Aorta (tissue), 5 donors: ENCODE measurements around the gene BPIFB2. TPM values are rescaled to one million over a fixed set of nuclear protein-coding genes. Genes with fewer than 3 reads are reported as not detected.

Source experiments
- ATAC-seq: fragments of 200-7000 bp; cut with Tn5 transposase; one replicate; pipeline ENCODE4 v1.9.1; 2022; ENCODE audit warnings: moderate library complexity; ENCODE audit not compliant: low FRiP score
- DNase-seq, 2 donors: peaks; one replicate each; pipeline ENCODE4 v3.0.0-alpha.2; 2020
- H3K27ac ChIP-seq, 2 donors: one replicate each; pipeline ENCODE4 v1.5.1; 2013; ENCODE audit warnings: low read length in 2 of 2, mild to moderate bottlenecking in 2 of 2, moderate library complexity in 2 of 2, control low read depth in 1 of 2, inconsistent platforms in 1 of 2, low read depth in 1 of 2
- H3K27me3 ChIP-seq, 2 donors: one replicate each; pipeline ENCODE4 v1.6.1; 2013; ENCODE audit warnings: control low read depth in 1 of 2, low read length in 1 of 2, mild to moderate bottlenecking in 1 of 2, moderate library complexity in 1 of 2; ENCODE audit not compliant: insufficient read depth in 2 of 2, control insufficient read depth in 1 of 2
- H3K36me3 ChIP-seq, 2 donors: one replicate each; pipeline ENCODE4 v1.6.1; 2013; ENCODE audit warnings: control low read depth in 1 of 2, low read length in 1 of 2, mild to moderate bottlenecking in 1 of 2; ENCODE audit not compliant: insufficient read depth in 2 of 2, control insufficient read depth in 1 of 2
- H3K4me1 ChIP-seq, 2 donors: one replicate each; pipeline ENCODE4 v1.6.1; 2013; ENCODE audit warnings: low read length in 2 of 2, control low read depth in 1 of 2, mild to moderate bottlenecking in 1 of 2, moderate library complexity in 1 of 2; ENCODE audit not compliant: insufficient read depth in 2 of 2, control insufficient read depth in 1 of 2
- H3K4me3 ChIP-seq, 2 donors: one replicate each; pipeline ENCODE4 v1.5.1; 2013; ENCODE audit warnings: low read length in 2 of 2, control low read depth in 1 of 2, mild to moderate bottlenecking in 1 of 2
- H3K9me3 ChIP-seq: one replicate; pipeline ENCODE4 v1.6.1; 2013; ENCODE audit warnings: mild to moderate bottlenecking, low read length; ENCODE audit not compliant: control insufficient read depth
- WGBS, 2 donors: extraction: QIAGEN DNeasy Blood & Tissue Kit; methylation state at CpG; one replicate each; pipeline ENCODE4 v1.1.7; 2013; 5-methylcytosine and 5-hydroxymethylcytosine counted together
- intact Hi-C, 2 donors: fragments of 100-400 bp; cut with DNase I; formaldehyde crosslinking; loops; one replicate each; pipeline versions ENCODE4 v1.14.2 to v1.15.0; 2022
- polyA plus RNA-seq, 2 donors: library from polyadenylated mRNA; stranded (reverse); fragments of 200-250 nt; gene quantifications; one replicate each; pipeline ENCODE4 v1.2.3, GENCODE V29; 2013
- total RNA-seq, 2 donors: library from RNA; stranded (reverse); fragmentation: NEBNext Ultra II Directional; extraction: Animal tissue kit (Norgen Biotek cat#: 25700); gene quantifications; one replicate each; pipeline ENCODE4 v1.2.1, GENCODE V29; 2021
- donor health status: healthy with polysubstance abuse.
- donor health status: Bipolar disorder and iron deficiency.
- donor health status: DM: no; HTN: no; CAD: no.
- donor health status: DM: no; HTN: no; CAD: no.
- donor health status: DM: yes; HTN: yes; CAD: no.

The BPIFB2 gene
- total and polyA plus RNA-seq, 4 donors: not detected

DNA sequence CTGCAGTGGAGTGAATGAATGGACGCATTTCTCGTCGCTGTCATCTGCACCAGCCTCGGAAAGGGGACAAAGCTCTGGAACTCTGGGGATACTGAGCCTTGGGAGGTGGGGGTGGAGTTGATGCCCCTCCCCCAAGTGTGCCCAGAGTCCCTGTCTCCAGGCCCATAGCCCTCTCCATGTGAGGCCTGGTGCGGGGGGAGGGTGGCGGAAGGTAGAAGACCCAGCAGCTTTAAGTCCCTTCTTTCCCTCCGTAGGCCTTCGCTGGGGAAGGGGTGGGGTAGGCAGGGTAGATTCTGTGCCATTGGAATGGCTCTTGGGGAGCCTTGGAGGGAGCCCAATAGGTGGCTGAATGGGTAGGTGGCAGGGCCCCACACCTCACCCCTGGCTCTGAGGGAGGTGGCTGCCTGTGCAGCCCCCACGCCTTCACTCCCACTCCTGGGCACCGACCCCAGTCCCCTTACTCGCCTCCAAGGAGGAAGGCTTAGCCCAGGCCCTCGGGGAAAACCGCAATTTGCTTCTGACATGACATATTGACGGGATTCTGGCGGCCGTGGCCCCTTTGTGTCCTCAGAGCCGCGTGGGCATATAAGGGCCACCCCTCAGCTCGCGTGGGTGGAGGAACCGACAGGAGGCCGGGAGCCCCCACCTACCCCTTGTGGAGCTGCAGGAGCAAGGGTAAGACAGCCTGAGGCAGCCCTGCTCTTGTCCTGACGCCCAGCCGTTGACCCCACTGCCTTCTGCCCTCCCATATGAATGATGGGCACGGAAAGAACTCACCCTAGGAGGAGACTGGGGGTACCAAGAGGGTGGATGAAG, 46.0 kb downstream of the BPIFB2 start, which contains the start of gene BPIFB3:
Gene BPIFB3 (plus strand): TSS at position 613 of the 816 bp plus-strand sequence. CDS start 1,533 bp downstream, outside the sequence.
- no peak for DNase-seq
- intact Hi-C loops: no loop called here
- Histone ChIP-seq H3K27ac (no peak within 1 kb of the TSS), H3K4me3 (no peak within 1 kb of the TSS), H3K36me3 (no peaks in the 10 kb centered on the region), H3K9me3 (no peaks in the 10 kb centered on the region), H3K4me1 (no peaks in the 10 kb centered on the region), H3K27me3 (no peaks in the 10 kb centered on the region)
- ATAC-seq: no peak
- 61 to 66% methylated on average over 25 of the region's 25 CpGs for WGBS, 2 donors

DNA sequence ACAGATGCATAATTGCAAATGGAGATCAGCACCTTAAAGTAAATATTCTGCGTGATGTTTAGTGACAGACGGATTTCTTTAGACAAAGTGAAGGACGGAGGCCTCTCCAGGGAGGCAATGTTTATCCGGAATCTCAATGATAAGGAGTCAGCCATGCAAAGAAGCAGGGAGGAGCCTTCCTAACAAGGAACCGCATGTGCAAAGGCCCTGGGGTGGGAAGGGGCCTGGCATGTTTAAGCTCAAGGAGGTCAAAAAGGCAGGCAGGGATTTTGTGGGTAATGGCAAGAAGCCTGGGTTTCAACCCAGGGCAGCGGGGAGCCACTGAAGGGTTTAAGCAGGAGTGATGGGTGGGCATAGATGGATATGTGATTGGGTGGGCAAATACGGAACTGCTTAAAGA, 46.9 kb downstream of the BPIFB2 start:
- H3K4me1 ChIP-seq: no peaks in the 10 kb centered on the region
- no peaks in the 10 kb centered on the region for H3K27me3 ChIP-seq
- H3K4me3 ChIP-seq: no peak overlapping the region
- no peaks in the 10 kb centered on the region for H3K9me3 ChIP-seq
- intact Hi-C loops: no loop called here
- peak in 1 of 2 donors; percentile 17 for DNase-seq
- 66 to 71% methylated on average over 7 of the region's 7 CpGs for WGBS, 2 donors
- no peak for ATAC-seq
- H3K27ac ChIP-seq: no peak overlapping the region
- H3K36me3 ChIP-seq: no peaks in the 10 kb centered on the region

DNA sequence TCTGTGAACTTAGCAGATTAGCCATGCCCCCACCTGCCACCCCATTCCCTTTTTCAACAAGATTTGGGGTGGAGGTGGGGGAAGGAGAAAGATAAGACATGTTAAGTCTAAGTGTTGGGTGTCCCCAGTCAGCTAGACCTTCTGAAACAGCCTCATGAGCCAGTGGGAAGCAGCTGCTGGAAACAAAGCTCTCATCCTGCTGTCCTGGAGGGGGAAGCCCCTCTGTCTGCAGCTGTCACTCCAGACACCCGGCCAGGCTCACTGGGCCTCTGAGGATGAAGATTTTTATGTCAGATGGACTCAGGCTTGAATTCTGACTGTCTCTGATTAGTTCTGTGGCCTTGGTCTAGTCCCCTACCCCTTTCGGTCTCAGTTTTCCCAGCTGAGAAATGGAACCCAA, 47.3 kb downstream of the BPIFB2 start:
- Histone ChIP-seq H3K27ac (no peak overlapping the region), H3K27me3 (no peaks in the 10 kb centered on the region), H3K9me3 (no peaks in the 10 kb centered on the region), H3K4me1 (no peaks in the 10 kb centered on the region), H3K36me3 (no peaks in the 10 kb centered on the region), H3K4me3 (no peak overlapping the region)
- intact Hi-C loops: no loop called here
- DNase-seq: no peak
- ATAC-seq: no peak
- 74 to 84% methylated on average over 2 of the region's 2 CpGs for WGBS, 2 donors

DNA sequence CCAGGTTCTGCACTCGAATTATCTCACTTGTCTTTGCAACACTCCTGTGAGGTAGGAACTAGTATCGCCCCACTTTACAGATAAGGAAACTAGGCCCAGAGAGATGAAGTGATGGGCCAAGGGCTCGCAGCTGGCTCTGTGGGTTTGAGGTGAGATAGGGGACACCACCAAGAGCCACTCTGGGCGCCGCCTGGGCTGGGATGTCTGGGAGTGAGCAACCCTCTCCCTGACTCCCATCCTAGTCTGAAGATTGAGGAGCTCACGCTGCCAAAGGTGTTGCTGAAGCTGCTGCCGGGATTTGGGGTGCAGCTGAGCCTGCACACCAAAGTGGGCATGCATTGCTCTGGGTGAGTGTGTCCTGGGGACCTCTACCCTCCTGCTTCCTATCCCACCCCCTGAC, 51.6 kb downstream of the BPIFB2 start:
- H3K4me1 ChIP-seq: no peaks in the 10 kb centered on the region
- H3K27ac ChIP-seq: no peak overlapping the region
- intact Hi-C loops: no loop called here
- no peaks in the 10 kb centered on the region for H3K36me3 ChIP-seq
- no peak overlapping the region for H3K4me3 ChIP-seq
- H3K9me3 ChIP-seq: no peaks in the 10 kb centered on the region
- DNase-seq (no peak), ATAC-seq (no peak)
- 74 to 86% methylated on average over 7 of the region's 7 CpGs for WGBS, 2 donors
- no peaks in the 10 kb centered on the region for H3K27me3 ChIP-seq

DNA sequence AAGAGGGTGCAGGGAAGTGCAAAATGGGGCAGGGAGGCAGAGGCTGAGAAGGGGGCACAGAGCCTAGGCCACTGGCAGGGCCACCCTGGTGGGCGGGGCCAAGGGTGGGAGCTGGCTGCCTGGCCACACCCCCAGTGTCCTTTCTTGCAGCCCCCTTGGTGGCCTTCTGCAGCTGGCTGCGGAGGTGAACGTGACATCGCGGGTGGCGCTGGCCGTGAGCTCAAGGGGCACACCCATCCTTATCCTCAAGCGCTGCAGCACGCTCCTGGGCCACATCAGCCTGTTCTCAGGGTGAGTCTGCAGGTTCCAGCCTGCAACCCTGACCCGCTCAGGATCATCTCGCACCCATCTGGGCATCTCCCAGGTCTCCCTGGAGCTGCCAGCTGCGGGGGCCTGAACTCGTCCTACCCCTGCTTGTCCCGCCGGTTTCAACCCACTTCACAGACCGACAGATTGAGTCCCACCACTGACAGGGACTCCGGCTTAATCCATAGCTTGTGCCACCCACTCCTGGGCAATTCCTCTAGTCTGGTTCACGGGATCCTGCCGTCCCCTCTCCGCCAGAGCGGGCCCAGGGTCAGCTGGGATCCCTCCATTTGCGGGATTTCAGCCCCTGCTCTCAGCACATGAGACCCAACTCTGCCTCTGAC, 52.4 kb downstream of the BPIFB2 start:
- DNase-seq (no peak), ATAC-seq (no peak)
- Histone ChIP-seq H3K27ac (no peak overlapping the region), H3K4me3 (no peak overlapping the region), H3K36me3 (no peaks in the 10 kb centered on the region), H3K27me3 (no peaks in the 10 kb centered on the region), H3K4me1 (no peaks in the 10 kb centered on the region), H3K9me3 (no peaks in the 10 kb centered on the region)
- 85 to 87% methylated on average over 20 to 22 of the region's 22 CpGs for WGBS, 2 donors
- intact Hi-C loops: no loop called here

DNA sequence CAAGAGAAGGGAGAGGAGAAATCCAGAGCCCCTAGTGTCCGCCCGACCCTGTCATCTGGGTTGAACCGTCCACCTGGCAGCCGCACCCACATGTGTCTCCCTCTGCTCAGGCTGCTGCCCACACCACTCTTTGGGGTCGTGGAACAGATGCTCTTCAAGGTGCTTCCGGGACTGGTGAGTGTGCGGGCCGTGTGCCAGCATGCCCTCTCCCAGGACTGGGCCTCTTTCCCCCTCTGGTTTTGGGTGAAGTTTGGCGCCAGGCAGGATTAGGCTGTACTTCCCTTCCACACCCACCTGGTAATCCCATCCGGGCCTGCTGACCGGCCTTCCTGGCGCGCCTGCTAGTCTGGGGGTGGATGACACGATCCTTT, 54.1 kb downstream of the BPIFB2 start:
- Histone ChIP-seq H3K36me3 (no peaks in the 10 kb centered on the region), H3K9me3 (no peaks in the 10 kb centered on the region), H3K27me3 (no peaks in the 10 kb centered on the region), H3K4me1 (no peaks in the 10 kb centered on the region), H3K4me3 (no peak overlapping the region), H3K27ac (no peak overlapping the region)
- ATAC-seq (no peak), DNase-seq (no peak)
- intact Hi-C loops: no loop called here
- 81 to 87% methylated on average over 14 of the region's 14 CpGs for WGBS, 2 donors

DNA sequence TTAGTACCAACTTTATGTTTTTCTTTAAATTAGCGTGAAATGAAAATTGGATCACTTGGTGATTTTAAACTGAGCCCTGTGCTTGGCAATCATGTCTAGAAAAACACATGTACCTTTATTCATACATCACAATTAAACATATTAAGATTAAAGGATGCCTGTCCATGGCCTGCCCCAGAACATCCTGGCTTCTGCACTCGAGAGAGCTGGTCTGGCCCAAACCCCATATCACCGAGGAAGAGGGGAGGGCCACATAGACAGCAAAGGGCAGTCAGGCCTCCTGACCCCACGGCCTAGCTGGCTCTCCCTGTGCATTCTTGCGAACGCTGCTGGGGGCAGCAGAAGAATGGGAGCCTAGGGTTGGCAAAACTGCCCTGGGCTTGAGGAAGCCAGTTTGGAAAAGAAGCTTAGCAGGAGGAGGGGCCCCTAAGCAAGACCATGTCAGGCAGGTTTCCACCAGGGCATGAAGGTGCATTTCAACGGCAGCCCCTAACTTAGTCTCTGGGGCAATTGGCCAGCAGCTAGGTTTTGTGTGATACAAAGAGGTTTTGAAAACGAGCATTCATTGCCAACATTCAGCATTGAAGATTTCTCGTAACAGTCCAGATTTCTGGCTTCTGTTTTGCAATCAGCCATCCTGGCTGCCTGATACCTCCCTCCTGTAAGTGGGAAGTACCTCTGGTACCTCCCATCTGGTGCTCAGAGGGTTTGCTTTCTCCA, 54.8 kb downstream of the BPIFB2 start:
- Histone ChIP-seq H3K27ac (no peak overlapping the region), H3K36me3 (no peaks in the 10 kb centered on the region), H3K4me3 (no peak overlapping the region), H3K4me1 (no peaks in the 10 kb centered on the region), H3K27me3 (no peaks in the 10 kb centered on the region), H3K9me3 (no peaks in the 10 kb centered on the region)
- WGBS, 2 donors: 45 to 54% methylated on average over 9 of the region's 9 CpGs
- intact Hi-C loops: no loop called here
- no peak for DNase-seq
- ATAC-seq: no peak

DNA sequence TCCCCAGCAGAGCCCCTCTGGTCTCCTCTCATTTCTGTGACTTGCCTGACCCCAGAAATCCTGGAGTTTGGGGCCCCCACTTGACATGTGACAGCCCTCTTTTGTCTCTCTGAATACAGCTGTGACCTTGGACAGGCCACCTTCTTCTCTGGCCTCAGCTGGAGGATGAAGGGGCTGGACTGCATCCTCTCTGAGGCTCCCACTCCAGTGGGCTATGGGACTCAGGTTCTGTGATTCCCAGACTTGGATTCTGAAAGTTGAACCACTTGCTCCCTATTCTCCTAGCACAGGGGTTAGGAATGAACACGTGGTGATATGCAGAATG, 55.3 kb downstream of the BPIFB2 start:
- ATAC-seq (no peak), DNase-seq (no peak)

More for the DNA sequence above, 55.3 kb downstream of the BPIFB2 start:
- no peak overlapping the region for H3K4me3 ChIP-seq
- H3K27ac ChIP-seq: no peak overlapping the region
- H3K36me3 ChIP-seq: no peaks in the 10 kb centered on the region
- H3K27me3 ChIP-seq: no peaks in the 10 kb centered on the region
- H3K9me3 ChIP-seq: no peaks in the 10 kb centered on the region
- intact Hi-C loops: no loop called here
- no peaks in the 10 kb centered on the region for H3K4me1 ChIP-seq
- WGBS, 2 donors: 60 to 73% methylated on average over 1 of the region's 1 CpG
